Measurements from ENCODE around the gene CNNM1. TPM values are rescaled to one million over a fixed set of nuclear protein-coding genes. Genes with fewer than 3 reads are reported as not detected.

CNNM1 gene
- total RNA-seq, 1 experiment from 2014 or later: not detected

DNA sequence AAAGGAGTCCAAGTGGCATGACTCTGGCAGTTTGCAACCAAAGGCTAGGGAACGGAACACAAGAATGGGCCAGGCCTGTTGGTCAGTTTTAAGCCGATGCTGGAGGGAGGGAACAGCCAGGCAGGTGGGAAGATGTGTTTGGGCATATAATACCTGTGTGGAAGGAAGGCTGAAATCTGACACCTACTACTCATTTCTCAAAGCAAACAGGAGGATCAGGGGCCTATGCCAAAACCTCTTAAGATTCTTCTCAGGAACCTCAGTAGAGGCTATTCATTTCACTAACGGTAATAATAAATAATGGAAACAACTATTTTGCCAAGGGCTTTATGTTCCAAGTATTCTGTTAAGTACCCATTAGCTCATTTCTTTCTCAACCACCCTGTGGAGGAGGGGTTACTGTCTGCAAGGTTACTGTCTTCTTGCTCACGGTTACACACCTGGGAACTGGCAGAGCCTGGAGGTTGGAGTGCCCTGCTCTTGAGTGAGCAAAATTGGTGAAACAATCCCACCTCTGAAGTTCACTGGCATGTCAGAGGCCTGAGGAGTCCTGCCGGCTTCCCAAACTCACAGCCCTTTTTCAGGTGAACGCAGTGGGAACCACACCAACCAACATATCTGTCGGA lies 65.7 kb downstream of the CNNM1 start:
- no peak for ATAC-seq
- ChIA-PET RAD21 (ENCODE audit: low non-redundant PET in 1 of 2, low total read pairs in 2 of 2, uncharacterized antibody in 2 of 2, unreplicated experiment in 2 of 2) (no interaction called here), POLR2A (no interaction called here), CTCF (no interaction called here)
- Histone ChIP-seq H3K4me2 (ENCODE audit: low read length) (no peak overlapping the region), H3K9me3 (ENCODE audit: control insufficient read depth in 1 of 2, insufficient read depth in 1 of 2, low read depth in 1 of 2, low read length in 2 of 2) (no peaks in the 10 kb centered on the region), H3K4me3 (replicated peaks in 1 of 2; ENCODE audit: low read depth in 1 of 2, low read length in 2 of 2) (no peak overlapping the region), H4K20me1 (ENCODE audit: insufficient read depth) (no peaks in the 10 kb centered on the region), H3K9me2 (ENCODE audit: insufficient read depth) (no peaks in the 10 kb centered on the region), H3K36me3 (ENCODE audit: control insufficient read depth in 1 of 2, insufficient read depth in 2 of 2, low read length in 2 of 2) (peaks cover 17 to 22% of the 10 kb centered on the region in 2 experiments), H3K9ac (ENCODE audit: low read length) (no peak overlapping the region), H3K79me2 (ENCODE audit: insufficient read depth, low read length) (no peaks in the 10 kb centered on the region), H3K27me3 (ENCODE audit: insufficient read depth, low read length) (peaks cover 4% of the 10 kb centered on the region), H3K4me1 (ENCODE audit: control insufficient read depth in 1 of 2, insufficient read depth in 2 of 2, low read length in 2 of 2) (peaks cover 15 to 31% of the 10 kb centered on the region in 2 experiments; a peak in 3 of 4 replicates), H2AFZ (ENCODE audit: low read depth, low read length, poor library complexity, severe bottlenecking) (no peak overlapping the region), H3K27ac (ENCODE audit: low read depth, low read length) (no peak overlapping the region)
- TF ChIP-seq TCF7L2 (IDR thresholded peaks at IDR 0.05; ENCODE audit: borderline replicate concordance, extremely low read depth, insufficient read depth, insufficient read length) (no peak), EGR1 (IDR thresholded peaks at IDR 0.05; ENCODE audit: low read depth) (no peak), ZNF274 (IDR thresholded peaks at IDR 0.05; ENCODE audit: low read depth, low read length) (no peak), JUND (IDR thresholded peaks at IDR 0.05) (no peak), CBX3 (IDR thresholded peaks at IDR 0.05; ENCODE audit: low read depth) (no peak), SRF (IDR thresholded peaks at IDR 0.05; ENCODE audit: low read depth) (no peak), RAD21 (IDR thresholded peaks at IDR 0.05; ENCODE audit: low read depth) (no peak), SP1 (IDR thresholded peaks at IDR 0.05; ENCODE audit: low read depth) (no peak)
- TF ChIP-seq, protein P1, sequence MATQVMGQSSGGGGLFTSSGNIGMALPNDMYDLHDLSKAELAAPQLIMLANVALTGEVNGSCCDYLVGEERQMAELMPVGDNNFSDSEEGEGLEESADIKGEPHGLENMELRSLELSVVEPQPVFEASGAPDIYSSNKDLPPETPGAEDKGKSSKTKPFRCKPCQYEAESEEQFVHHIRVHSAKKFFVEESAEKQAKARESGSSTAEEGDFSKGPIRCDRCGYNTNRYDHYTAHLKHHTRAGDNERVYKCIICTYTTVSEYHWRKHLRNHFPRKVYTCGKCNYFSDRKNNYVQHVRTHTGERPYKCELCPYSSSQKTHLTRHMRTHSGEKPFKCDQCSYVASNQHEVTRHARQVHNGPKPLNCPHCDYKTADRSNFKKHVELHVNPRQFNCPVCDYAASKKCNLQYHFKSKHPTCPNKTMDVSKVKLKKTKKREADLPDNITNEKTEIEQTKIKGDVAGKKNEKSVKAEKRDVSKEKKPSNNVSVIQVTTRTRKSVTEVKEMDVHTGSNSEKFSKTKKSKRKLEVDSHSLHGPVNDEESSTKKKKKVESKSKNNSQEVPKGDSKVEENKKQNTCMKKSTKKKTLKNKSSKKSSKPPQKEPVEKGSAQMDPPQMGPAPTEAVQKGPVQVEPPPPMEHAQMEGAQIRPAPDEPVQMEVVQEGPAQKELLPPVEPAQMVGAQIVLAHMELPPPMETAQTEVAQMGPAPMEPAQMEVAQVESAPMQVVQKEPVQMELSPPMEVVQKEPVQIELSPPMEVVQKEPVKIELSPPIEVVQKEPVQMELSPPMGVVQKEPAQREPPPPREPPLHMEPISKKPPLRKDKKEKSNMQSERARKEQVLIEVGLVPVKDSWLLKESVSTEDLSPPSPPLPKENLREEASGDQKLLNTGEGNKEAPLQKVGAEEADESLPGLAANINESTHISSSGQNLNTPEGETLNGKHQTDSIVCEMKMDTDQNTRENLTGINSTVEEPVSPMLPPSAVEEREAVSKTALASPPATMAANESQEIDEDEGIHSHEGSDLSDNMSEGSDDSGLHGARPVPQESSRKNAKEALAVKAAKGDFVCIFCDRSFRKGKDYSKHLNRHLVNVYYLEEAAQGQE (IDR thresholded peaks at IDR 0.05; ENCODE audit: low read depth): no peak
- TF ChIP-seq, protein P2, sequence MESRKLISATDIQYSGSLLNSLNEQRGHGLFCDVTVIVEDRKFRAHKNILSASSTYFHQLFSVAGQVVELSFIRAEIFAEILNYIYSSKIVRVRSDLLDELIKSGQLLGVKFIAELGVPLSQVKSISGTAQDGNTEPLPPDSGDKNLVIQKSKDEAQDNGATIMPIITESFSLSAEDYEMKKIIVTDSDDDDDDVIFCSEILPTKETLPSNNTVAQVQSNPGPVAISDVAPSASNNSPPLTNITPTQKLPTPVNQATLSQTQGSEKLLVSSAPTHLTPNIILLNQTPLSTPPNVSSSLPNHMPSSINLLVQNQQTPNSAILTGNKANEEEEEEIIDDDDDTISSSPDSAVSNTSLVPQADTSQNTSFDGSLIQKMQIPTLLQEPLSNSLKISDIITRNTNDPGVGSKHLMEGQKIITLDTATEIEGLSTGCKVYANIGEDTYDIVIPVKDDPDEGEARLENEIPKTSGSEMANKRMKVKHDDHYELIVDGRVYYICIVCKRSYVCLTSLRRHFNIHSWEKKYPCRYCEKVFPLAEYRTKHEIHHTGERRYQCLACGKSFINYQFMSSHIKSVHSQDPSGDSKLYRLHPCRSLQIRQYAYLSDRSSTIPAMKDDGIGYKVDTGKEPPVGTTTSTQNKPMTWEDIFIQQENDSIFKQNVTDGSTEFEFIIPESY (IDR thresholded peaks at IDR 0.05; ENCODE audit: extremely low read depth, insufficient replicate concordance, low read length): no peak
- TF ChIP-seq, protein P3, sequence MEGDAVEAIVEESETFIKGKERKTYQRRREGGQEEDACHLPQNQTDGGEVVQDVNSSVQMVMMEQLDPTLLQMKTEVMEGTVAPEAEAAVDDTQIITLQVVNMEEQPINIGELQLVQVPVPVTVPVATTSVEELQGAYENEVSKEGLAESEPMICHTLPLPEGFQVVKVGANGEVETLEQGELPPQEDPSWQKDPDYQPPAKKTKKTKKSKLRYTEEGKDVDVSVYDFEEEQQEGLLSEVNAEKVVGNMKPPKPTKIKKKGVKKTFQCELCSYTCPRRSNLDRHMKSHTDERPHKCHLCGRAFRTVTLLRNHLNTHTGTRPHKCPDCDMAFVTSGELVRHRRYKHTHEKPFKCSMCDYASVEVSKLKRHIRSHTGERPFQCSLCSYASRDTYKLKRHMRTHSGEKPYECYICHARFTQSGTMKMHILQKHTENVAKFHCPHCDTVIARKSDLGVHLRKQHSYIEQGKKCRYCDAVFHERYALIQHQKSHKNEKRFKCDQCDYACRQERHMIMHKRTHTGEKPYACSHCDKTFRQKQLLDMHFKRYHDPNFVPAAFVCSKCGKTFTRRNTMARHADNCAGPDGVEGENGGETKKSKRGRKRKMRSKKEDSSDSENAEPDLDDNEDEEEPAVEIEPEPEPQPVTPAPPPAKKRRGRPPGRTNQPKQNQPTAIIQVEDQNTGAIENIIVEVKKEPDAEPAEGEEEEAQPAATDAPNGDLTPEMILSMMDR (IDR thresholded peaks at IDR 0.05 in 2 of 3, conservative IDR thresholded peaks at IDR 0.05 in 1 of 3; ENCODE audit: borderline replicate concordance in 1 of 3, insufficient read depth in 1 of 3, low read depth in 2 of 3, low read length in 2 of 3): no peak
- no TSS peak for BruUV-seq (replicated peaks)
- intact Hi-C loops (cut with micrococcal nuclease): loop anchor here (5.0 kb wide), 2 partner anchors 202 to 317 kb away; no protein-coding TSS in a partner anchor
- DNase-seq (ENCODE audit: low read depth, low spot score): no peak
